ENCODE results near the gene SRR.

SRR gene

DNA sequence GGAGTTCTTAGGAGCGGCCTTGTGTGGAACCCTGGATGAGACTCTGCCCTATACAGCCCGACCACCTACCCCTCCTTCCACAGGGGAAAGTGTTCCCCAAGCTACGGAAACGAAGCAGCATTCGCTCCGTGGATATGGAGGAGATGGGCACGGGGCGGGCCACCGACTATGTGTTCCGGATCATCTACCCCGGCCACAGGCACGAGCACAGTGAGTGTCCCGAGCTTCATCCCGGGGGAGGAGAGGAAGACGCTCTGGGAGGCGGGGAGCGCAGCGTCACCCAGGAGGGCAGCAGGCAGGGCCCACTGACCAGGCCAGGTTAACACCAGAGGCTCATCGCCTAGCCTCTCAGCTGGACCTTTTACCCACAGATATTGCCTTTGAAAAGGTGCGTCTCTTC lies 61.4 kb downstream of the SRR start:
- Histone ChIP-seq H3K4me1 (ENCODE audit: low read length) (no peaks in the 10 kb centered on the region), H3K4me2 (ENCODE audit: low read depth, low read length) (no peak overlapping the region), H3F3A (ENCODE audit: insufficient read depth, low read length) (no peaks in the 10 kb centered on the region), H3K4me3 (ENCODE audit: low read length) (no peak overlapping the region), H3K9me2 (replicated peaks; ENCODE audit: insufficient read depth, low read length) (no peaks in the 10 kb centered on the region), H3K36me3 (replicated peaks; ENCODE audit: insufficient read depth, low read length) (no peaks in the 10 kb centered on the region), H3K27ac (ENCODE audit: low read length) (no peak overlapping the region), H2AFZ (ENCODE audit: low read length) (no peak overlapping the region), H4K20me1 (ENCODE audit: insufficient read depth, low read length) (no peaks in the 10 kb centered on the region), H3K79me2 (ENCODE audit: low read length) (no peaks in the 10 kb centered on the region), H3K9me3 (replicated peaks; ENCODE audit: insufficient read depth, low read length) (no peaks in the 10 kb centered on the region), H3K9ac (ENCODE audit: low read length) (no peak overlapping the region), H3K27me3 (replicated peaks; ENCODE audit: insufficient read depth, low read length) (no peaks in the 10 kb centered on the region)
- no peak for DNase-seq
- TF ChIP-seq EZH2 (optimal IDR thresholded peaks at IDR 0.05; ENCODE audit: low read depth, low read length) (no peak), EZH2phosphoT487 (IDR thresholded peaks at IDR 0.05; ENCODE audit: low read length) (no peak)
- TF ChIP-seq, protein P1, sequence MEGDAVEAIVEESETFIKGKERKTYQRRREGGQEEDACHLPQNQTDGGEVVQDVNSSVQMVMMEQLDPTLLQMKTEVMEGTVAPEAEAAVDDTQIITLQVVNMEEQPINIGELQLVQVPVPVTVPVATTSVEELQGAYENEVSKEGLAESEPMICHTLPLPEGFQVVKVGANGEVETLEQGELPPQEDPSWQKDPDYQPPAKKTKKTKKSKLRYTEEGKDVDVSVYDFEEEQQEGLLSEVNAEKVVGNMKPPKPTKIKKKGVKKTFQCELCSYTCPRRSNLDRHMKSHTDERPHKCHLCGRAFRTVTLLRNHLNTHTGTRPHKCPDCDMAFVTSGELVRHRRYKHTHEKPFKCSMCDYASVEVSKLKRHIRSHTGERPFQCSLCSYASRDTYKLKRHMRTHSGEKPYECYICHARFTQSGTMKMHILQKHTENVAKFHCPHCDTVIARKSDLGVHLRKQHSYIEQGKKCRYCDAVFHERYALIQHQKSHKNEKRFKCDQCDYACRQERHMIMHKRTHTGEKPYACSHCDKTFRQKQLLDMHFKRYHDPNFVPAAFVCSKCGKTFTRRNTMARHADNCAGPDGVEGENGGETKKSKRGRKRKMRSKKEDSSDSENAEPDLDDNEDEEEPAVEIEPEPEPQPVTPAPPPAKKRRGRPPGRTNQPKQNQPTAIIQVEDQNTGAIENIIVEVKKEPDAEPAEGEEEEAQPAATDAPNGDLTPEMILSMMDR (IDR thresholded peaks at IDR 0.05; ENCODE audit: low read length): no peak

DNA sequence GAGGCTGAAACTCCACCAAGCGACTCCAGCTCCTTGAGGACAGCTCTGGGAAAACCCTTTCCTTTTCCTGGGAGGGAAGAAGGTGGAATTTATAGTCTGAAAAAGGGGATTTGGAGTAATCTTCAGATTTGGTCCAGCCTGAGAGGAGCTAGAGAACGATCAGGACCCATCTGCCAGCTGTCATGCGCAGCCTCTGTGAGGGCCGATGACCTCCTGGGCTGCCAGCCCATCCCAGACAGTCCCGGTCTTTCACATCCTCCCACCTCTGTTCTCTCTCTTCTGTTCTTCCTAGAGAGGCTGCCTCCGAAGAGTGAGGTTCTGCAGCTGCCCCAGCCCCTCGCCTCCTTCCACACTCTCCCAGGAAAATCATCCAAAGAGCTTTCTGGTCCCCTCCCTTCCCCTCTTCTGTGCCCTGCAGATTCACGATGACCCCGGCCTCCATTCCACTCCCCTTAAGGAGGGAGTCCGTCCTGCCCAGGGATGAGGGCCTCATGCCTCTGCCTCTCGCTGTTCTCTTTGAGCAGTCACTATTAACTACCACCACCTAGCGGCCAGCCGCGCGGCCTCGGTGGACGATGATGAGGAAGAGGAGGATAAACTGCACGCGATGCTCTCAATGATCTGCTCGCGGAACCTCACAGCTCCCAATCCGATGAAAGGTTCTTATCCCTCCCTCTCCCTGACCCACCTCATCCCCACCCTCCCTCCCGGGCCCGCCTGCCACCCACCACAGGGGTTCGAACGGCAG lies 63.2 kb downstream of the SRR start:
- TF ChIP-seq, protein P1 (IDR thresholded peaks at IDR 0.05; ENCODE audit: low read length): no peak
- TF ChIP-seq EZH2 (optimal IDR thresholded peaks at IDR 0.05; ENCODE audit: low read depth, low read length) (no peak), EZH2phosphoT487 (IDR thresholded peaks at IDR 0.05; ENCODE audit: low read length) (no peak)
- Histone ChIP-seq H3F3A (ENCODE audit: insufficient read depth, low read length) (no peaks in the 10 kb centered on the region), H3K4me3 (ENCODE audit: low read length) (no peak overlapping the region), H3K4me1 (ENCODE audit: low read length) (no peaks in the 10 kb centered on the region), H2AFZ (ENCODE audit: low read length) (no peak overlapping the region), H3K27me3 (replicated peaks; ENCODE audit: insufficient read depth, low read length) (no peaks in the 10 kb centered on the region), H3K4me2 (ENCODE audit: low read depth, low read length) (no peak overlapping the region), H3K9ac (ENCODE audit: low read length) (no peak overlapping the region), H3K79me2 (ENCODE audit: low read length) (no peaks in the 10 kb centered on the region), H3K27ac (ENCODE audit: low read length) (no peak overlapping the region), H3K9me3 (replicated peaks; ENCODE audit: insufficient read depth, low read length) (no peaks in the 10 kb centered on the region), H4K20me1 (ENCODE audit: insufficient read depth, low read length) (no peaks in the 10 kb centered on the region), H3K36me3 (replicated peaks; ENCODE audit: insufficient read depth, low read length) (no peaks in the 10 kb centered on the region), H3K9me2 (replicated peaks; ENCODE audit: insufficient read depth, low read length) (no peaks in the 10 kb centered on the region)
- DNase-seq: no peak

DNA sequence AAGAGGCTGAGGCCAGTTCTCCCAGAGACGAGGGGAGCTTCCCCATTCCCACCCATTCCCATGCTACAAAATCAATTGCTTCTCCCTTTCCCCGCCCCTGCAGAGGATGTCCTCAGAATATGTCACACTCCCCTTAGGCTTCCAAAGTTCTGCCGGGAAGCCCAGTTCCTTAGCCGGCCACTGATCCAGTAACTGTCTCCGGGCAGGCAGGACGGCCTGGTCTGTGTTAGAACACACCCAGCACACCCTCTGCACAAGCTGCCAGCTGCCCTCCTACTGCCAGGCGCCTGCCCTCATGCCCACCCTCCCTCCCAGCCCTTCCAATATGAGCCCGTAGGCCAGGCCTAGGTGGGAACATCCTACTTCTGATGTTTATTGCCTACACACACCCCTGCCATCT lies 64.6 kb downstream of the SRR start:
- Histone ChIP-seq H3K9ac (ENCODE audit: low read length) (no peak overlapping the region), H3F3A (ENCODE audit: insufficient read depth, low read length) (no peaks in the 10 kb centered on the region), H3K36me3 (replicated peaks; ENCODE audit: insufficient read depth, low read length) (no peaks in the 10 kb centered on the region), H3K4me1 (ENCODE audit: low read length) (no peaks in the 10 kb centered on the region), H3K4me3 (ENCODE audit: low read length) (no peak overlapping the region), H3K4me2 (ENCODE audit: low read depth, low read length) (no peak overlapping the region), H3K27ac (ENCODE audit: low read length) (no peak overlapping the region), H2AFZ (ENCODE audit: low read length) (no peak overlapping the region), H3K9me2 (replicated peaks; ENCODE audit: insufficient read depth, low read length) (no peaks in the 10 kb centered on the region), H3K79me2 (ENCODE audit: low read length) (no peaks in the 10 kb centered on the region), H4K20me1 (ENCODE audit: insufficient read depth, low read length) (no peaks in the 10 kb centered on the region), H3K9me3 (replicated peaks; ENCODE audit: insufficient read depth, low read length) (no peaks in the 10 kb centered on the region), H3K27me3 (replicated peaks; ENCODE audit: insufficient read depth, low read length) (no peaks in the 10 kb centered on the region)
- no peak for DNase-seq
- TF ChIP-seq EZH2 (optimal IDR thresholded peaks at IDR 0.05; ENCODE audit: low read depth, low read length): no peak
- TF ChIP-seq EZH2phosphoT487 (IDR thresholded peaks at IDR 0.05; ENCODE audit: low read length): no peak
- TF ChIP-seq, protein P1 (IDR thresholded peaks at IDR 0.05; ENCODE audit: low read length): no peak

Data from MM.1S (cell line).